Measurements from ENCODE around the gene MAGI2. TPM values are rescaled to one million over a fixed set of nuclear protein-coding genes. Genes with fewer than 3 reads are reported as not detected.

The MAGI2 gene
- total RNA-seq, 1 experiment from 2014 or later, result 14.3 TPM

DNA sequence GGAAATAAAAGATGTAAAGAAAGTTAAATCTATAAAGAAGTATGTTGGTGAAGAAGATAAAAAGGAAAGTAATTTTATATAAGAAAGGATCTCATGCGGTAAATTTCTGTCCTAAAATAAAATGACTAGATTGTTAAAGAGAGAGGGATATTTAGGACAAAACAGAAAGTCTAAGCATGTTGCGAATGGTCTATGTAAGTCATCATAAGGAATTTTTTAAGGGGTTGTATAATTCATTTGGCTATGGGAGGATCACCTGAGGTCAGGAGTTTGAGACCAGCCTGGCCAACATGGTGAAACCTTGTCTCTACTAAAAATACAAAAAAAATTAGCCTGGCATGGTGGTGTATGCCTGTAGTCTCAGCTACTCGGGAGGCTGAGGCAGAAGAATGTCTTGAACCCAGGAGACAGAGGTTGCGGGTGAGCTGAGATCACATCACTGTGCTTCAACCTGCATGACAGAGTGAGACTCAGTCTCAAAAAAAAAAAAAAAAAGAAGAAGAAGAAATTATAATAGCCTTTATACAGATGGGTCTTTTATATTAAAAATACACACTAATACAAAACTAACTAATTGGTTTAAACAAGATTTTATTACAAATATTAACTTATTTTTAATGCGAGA is 294.3 kb downstream of the MAGI2 start:
- peaks cover 9 to 45% (median 11%) of the 10 kb centered on the region in 3 experiments; a peak in 5 of 7 replicates for H3K36me3 Mint-ChIP-seq (ENCODE audit: insufficient read depth in 1 of 3, low read depth in 3 of 3)
- H4K91ac ChIP-seq (ENCODE audit: insufficient read length, low read depth, low read length), result no peak overlapping the region
- TF ChIP-seq, protein P1, sequence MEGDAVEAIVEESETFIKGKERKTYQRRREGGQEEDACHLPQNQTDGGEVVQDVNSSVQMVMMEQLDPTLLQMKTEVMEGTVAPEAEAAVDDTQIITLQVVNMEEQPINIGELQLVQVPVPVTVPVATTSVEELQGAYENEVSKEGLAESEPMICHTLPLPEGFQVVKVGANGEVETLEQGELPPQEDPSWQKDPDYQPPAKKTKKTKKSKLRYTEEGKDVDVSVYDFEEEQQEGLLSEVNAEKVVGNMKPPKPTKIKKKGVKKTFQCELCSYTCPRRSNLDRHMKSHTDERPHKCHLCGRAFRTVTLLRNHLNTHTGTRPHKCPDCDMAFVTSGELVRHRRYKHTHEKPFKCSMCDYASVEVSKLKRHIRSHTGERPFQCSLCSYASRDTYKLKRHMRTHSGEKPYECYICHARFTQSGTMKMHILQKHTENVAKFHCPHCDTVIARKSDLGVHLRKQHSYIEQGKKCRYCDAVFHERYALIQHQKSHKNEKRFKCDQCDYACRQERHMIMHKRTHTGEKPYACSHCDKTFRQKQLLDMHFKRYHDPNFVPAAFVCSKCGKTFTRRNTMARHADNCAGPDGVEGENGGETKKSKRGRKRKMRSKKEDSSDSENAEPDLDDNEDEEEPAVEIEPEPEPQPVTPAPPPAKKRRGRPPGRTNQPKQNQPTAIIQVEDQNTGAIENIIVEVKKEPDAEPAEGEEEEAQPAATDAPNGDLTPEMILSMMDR (conservative IDR thresholded peaks at IDR 0.05), result no peak

More for the DNA sequence above, 294.3 kb downstream of the MAGI2 start:
- no peak overlapping the region for H3K4me3 Mint-ChIP-seq
- H4K20me1 ChIP-seq (ENCODE audit: control insufficient read depth, insufficient read depth, insufficient read length), result no peaks in the 10 kb centered on the region
- no peak overlapping the region for H3K23ac ChIP-seq (ENCODE audit: insufficient read length, low read depth, low read length)
- H3K23me2 ChIP-seq (ENCODE audit: insufficient read length, low read depth, low read length, poor library complexity, severe bottlenecking), result no peaks in the 10 kb centered on the region
- no peak overlapping the region for H2BK15ac ChIP-seq (ENCODE audit: low read depth, low read length)
- H2AK5ac ChIP-seq (ENCODE audit: insufficient read length, low read length), result no peak overlapping the region
- H3K27me3 Mint-ChIP-seq (ENCODE audit: low read depth), result no peaks in the 10 kb centered on the region
- H4K8ac ChIP-seq (replicated peaks; ENCODE audit: insufficient read length, low read depth, low read length), result no peak overlapping the region
- H3K79me2 ChIP-seq (ENCODE audit: insufficient read depth, low read length), result no peaks in the 10 kb centered on the region
- no peak overlapping the region for H3K4me2 ChIP-seq (ENCODE audit: insufficient read depth, insufficient read length, low read length)
- WGBS (ENCODE audit: extremely low coverage, insufficient read length, low lambda C conversion rate), result 100% methylated on average over 1 of the region's 5 CpGs
- H2BK12ac ChIP-seq (ENCODE audit: insufficient read length, low read depth, low read length), result no peak overlapping the region
- DNase-seq, result no peak
- H3K9me3 ChIP-seq (ENCODE audit: control insufficient read depth, low read depth, low read length), result no peaks in the 10 kb centered on the region
- no peak overlapping the region for H3K9ac ChIP-seq (ENCODE audit: extremely low read depth, insufficient read length, low read length)
- no peaks in the 10 kb centered on the region for H3K27me3 ChIP-seq (ENCODE audit: insufficient read depth, low read length)
- H3K27ac Mint-ChIP-seq, result no peak overlapping the region
- no peak overlapping the region for H3K4ac ChIP-seq (ENCODE audit: low read depth, low read length)
- H2BK5ac ChIP-seq (ENCODE audit: insufficient read length, low read length), result no peak overlapping the region
- H3T11ph ChIP-seq (ENCODE audit: low read length), result no peak overlapping the region
- no peak overlapping the region for H2BK120ac ChIP-seq (ENCODE audit: low read depth, low read length, poor library complexity, severe bottlenecking)
- no peak overlapping the region for H3K27ac ChIP-seq (ENCODE audit: insufficient read length, low read depth, low read length)
- no peak overlapping the region for H2BK20ac ChIP-seq (ENCODE audit: low read depth, low read length, poor library complexity, severe bottlenecking)
- no peaks in the 10 kb centered on the region for H3K4me1 Mint-ChIP-seq
- H3K14ac ChIP-seq (ENCODE audit: insufficient read depth, low read length), result no peak overlapping the region
- H2AFZ ChIP-seq (ENCODE audit: low read length), result no peak overlapping the region
- H3K4me1 ChIP-seq (ENCODE audit: insufficient read depth, low read length), result no peaks in the 10 kb centered on the region
- no peak overlapping the region for H4K5ac ChIP-seq (ENCODE audit: insufficient read length, low read depth, low read length)
- H3K9me3 Mint-ChIP-seq, result peaks cover 32 to 38% of the 10 kb centered on the region in 2 experiments
- H3K18ac ChIP-seq (ENCODE audit: insufficient read length, low read depth, low read length), result no peak overlapping the region
- no peaks in the 10 kb centered on the region for H3K79me1 ChIP-seq (ENCODE audit: insufficient read depth, low read depth, low read length, poor library complexity, severe bottlenecking)
- H3K56ac ChIP-seq (ENCODE audit: insufficient read length, low read depth, low read length), result no peak overlapping the region
